ENCODE data around the gene ITGA2B. TPM values are rescaled to one million over a fixed set of nuclear protein-coding genes. Genes with fewer than 3 reads are reported as not detected.

Gene ITGA2B
- total and polyA plus RNA-seq, 10 of the 15 experiments (the other 5 are each of a cell fraction or from before 2014, with no cell fraction given), result 0.04 to 0.51 (median 0.21) TPM; not detected in 1

DNA sequence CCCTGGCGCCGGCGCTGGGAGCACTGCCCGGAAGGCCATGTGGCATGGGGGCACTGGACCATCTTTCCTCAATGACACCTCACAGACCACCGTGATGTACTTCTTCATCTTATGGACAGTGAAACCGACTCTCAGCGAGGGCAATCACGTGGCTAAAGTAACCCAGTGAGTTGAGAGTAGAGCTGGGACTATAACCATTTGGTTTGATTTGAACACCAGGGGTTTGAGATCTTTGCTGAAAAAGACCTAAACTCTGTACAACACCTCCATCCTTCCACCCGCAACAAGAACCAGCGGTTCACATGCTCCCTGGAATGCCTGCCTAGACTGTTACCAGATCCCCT, 3.3 kb downstream of the ITGA2B start (continued):
- TF ChIP-seq ZNF217 (IDR thresholded peaks at IDR 0.05) (no peak), YBX1 (IDR thresholded peaks at IDR 0.05) (no peak), RELA (IDR thresholded peaks at IDR 0.05; ENCODE audit: borderline replicate concordance, partially characterized antibody) (no peak)
- TF ChIP-seq, protein P1, sequence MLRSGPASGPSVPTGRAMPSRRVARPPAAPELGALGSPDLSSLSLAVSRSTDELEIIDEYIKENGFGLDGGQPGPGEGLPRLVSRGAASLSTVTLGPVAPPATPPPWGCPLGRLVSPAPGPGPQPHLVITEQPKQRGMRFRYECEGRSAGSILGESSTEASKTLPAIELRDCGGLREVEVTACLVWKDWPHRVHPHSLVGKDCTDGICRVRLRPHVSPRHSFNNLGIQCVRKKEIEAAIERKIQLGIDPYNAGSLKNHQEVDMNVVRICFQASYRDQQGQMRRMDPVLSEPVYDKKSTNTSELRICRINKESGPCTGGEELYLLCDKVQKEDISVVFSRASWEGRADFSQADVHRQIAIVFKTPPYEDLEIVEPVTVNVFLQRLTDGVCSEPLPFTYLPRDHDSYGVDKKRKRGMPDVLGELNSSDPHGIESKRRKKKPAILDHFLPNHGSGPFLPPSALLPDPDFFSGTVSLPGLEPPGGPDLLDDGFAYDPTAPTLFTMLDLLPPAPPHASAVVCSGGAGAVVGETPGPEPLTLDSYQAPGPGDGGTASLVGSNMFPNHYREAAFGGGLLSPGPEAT (IDR thresholded peaks at IDR 0.05; ENCODE audit: low read depth), result no peak
- TF ChIP-seq, protein P2, sequence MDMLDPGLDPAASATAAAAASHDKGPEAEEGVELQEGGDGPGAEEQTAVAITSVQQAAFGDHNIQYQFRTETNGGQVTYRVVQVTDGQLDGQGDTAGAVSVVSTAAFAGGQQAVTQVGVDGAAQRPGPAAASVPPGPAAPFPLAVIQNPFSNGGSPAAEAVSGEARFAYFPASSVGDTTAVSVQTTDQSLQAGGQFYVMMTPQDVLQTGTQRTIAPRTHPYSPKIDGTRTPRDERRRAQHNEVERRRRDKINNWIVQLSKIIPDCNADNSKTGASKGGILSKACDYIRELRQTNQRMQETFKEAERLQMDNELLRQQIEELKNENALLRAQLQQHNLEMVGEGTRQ (IDR thresholded peaks at IDR 0.05; ENCODE audit: borderline replicate concordance, low read depth, low read length), result no peak
- TF ChIP-seq, protein P3, sequence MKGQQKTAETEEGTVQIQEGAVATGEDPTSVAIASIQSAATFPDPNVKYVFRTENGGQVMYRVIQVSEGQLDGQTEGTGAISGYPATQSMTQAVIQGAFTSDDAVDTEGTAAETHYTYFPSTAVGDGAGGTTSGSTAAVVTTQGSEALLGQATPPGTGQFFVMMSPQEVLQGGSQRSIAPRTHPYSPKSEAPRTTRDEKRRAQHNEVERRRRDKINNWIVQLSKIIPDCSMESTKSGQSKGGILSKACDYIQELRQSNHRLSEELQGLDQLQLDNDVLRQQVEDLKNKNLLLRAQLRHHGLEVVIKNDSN (IDR thresholded peaks at IDR 0.05; ENCODE audit: borderline replicate concordance, extremely low read length, insufficient read depth, low read depth, low read length), result no peak
- TF ChIP-seq, protein P4, sequence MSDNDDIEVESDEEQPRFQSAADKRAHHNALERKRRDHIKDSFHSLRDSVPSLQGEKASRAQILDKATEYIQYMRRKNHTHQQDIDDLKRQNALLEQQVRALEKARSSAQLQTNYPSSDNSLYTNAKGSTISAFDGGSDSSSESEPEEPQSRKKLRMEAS (IDR thresholded peaks at IDR 0.05; ENCODE audit: low read depth, low read length), result no peak

Data from GM12878 (cell line).